K562 (cell line): ENCODE results near the gene OFD1. TPM values are rescaled to one million over a fixed set of nuclear protein-coding genes. Genes with fewer than 3 reads are reported as not detected.

Experiments used
- ATAC-seq: fragments of 200-7000 bp; cut with Tn5 transposase; 3 replicates; pipeline ENCODE4 v1.9.1; 2020; ENCODE audit warnings: moderate library complexity
- BruUV-seq: library from RNA; stranded (reverse); fragments of 400-500 nt; replicated peaks from 2 replicates; lab custom pipeline; 2021; lab: Mats Ljungman, UMichigan
- CTCF ChIA-PET: fragments of 300-600 bp; formaldehyde crosslinking; extraction: SDS; loops from one replicate; lab custom pipeline; 2021; ENCODE audit warnings: low intra/inter-chr PET ratio; lab: Yijun Ruan, JAX
- POLR2A ChIA-PET: fragments of 300-600, 350-650 bp; sonication (Branson Sonifier 250); formaldehyde crosslinking; extraction: SDS; loops from one replicate; lab custom pipeline; 2021; ENCODE audit warnings: antibody characterized with exemption, inconsistent platforms; lab: Yijun Ruan, JAX
- DNase-seq, 4 experiments: peaks; one replicate each; pipeline versions ENCODE4 v3.0.0 to v3.0.0-alpha.2; 2011 to 2018; ENCODE audit warnings: low spot score in 3 of 4, mixed read lengths in 3 of 4; ENCODE audit errors: extremely low read depth in 1 of 4
- FAIRE-seq: peaks from 2 replicates; lab custom pipeline; 2011; peaks lifted over from hg19 to GRCh38; lab: Jason Lieb, UNC
- H2AFZ ChIP-seq: 2 replicates; pipeline ENCODE4 v1.6.0; 2011; ENCODE audit warnings: low read depth, low read length, control low read depth, inconsistent platforms
- H3K27ac ChIP-seq: fragments of 200-600 bp; 3 replicates; pipeline ENCODE4 v1.8.0; 2011; ENCODE audit warnings: low read depth, mild to moderate bottlenecking, control low read depth, inconsistent platforms, low read length, moderate library complexity, mixed read lengths; ENCODE audit errors: extremely low read depth
- H3K27me3 ChIP-seq, 2 experiments: fragments of 300-600 bp in 1 of 2; 2 replicates in 1 of 2; 3 replicates in 1 of 2; pipeline versions ENCODE4 v1.6.0 to v1.8.0; 2011; ENCODE audit warnings: inconsistent platforms in 2 of 2, low read length in 2 of 2, mild to moderate bottlenecking in 1 of 2, mixed read lengths in 1 of 2, moderate library complexity in 1 of 2; ENCODE audit not compliant: control insufficient read depth in 2 of 2, insufficient read depth in 2 of 2
- H3K36me3 ChIP-seq: fragments of 300-600 bp; 3 replicates; pipeline ENCODE4 v1.8.0; 2011; ENCODE audit warnings: mild to moderate bottlenecking, low read length, inconsistent platforms; ENCODE audit not compliant: control insufficient read depth, insufficient read depth
- H3K4me1 ChIP-seq, 2 experiments: fragments of 200-600 bp in 1 of 2; replicated peaks in 1 of 2; 2 replicates in 1 of 2; 3 replicates in 1 of 2; pipeline versions ENCODE4 v1.5.1 to v1.8.0; 2011; ENCODE audit warnings: inconsistent platforms in 2 of 2, low read length in 2 of 2, mild to moderate bottlenecking in 1 of 2, mixed read lengths in 1 of 2, moderate library complexity in 1 of 2; ENCODE audit not compliant: control insufficient read depth in 2 of 2, insufficient read depth in 2 of 2
- H3K4me2 ChIP-seq: 2 replicates; pipeline ENCODE4 v1.6.1; 2011; ENCODE audit warnings: low read length, control low read depth, inconsistent platforms, mixed read lengths; ENCODE audit not compliant: insufficient read depth
- H3K4me3 ChIP-seq: fragments of 200-600 bp; sonication (generic), shearing (Covaris generic); 2 replicates; pipeline ENCODE4 v1.5.1; 2016; ENCODE audit warnings: control low read depth, inconsistent platforms
- H3K79me2 ChIP-seq: fragments of 200-600 bp; 3 replicates; pipeline ENCODE4 v1.8.0; 2011; ENCODE audit warnings: low read length, inconsistent platforms; ENCODE audit not compliant: control insufficient read depth, insufficient read depth
- H3K9ac ChIP-seq, 2 experiments: 2 replicates each; pipeline versions ENCODE4 v1.6.0 to v1.6.1; 2011; ENCODE audit warnings: low read depth in 2 of 2, low read length in 2 of 2, control low read depth in 1 of 2, inconsistent platforms in 1 of 2, mild to moderate bottlenecking in 1 of 2, mixed read lengths in 1 of 2; ENCODE audit not compliant: insufficient read depth in 1 of 2
- H3K9me1 ChIP-seq: one replicate; pipeline ENCODE4 v1.6.0; 2011; ENCODE audit warnings: inconsistent platforms, mild to moderate bottlenecking, low read length, moderate library complexity; ENCODE audit not compliant: control insufficient read depth, insufficient read depth
- H3K9me3 ChIP-seq: replicated peaks from 2 replicates; pipeline ENCODE4 v1.5.1; 2011; ENCODE audit warnings: low read depth, low read length, inconsistent platforms; ENCODE audit not compliant: control insufficient read depth, insufficient read depth
- H4K20me1 ChIP-seq: replicated peaks from 2 replicates; pipeline ENCODE4 v1.6.1; 2011; ENCODE audit warnings: low read length, inconsistent platforms, mixed read lengths; ENCODE audit not compliant: control insufficient read depth, insufficient read depth
- EP400 ChIP-seq: fragments of 450-650 bp; IDR thresholded peaks from 2 replicates; pipeline ENCODE4 v1.6.1; 2017; ENCODE audit warnings: antibody characterized with exemption, mild to moderate bottlenecking, moderate library complexity
- KLF13 ChIP-seq: fragments of 450-650 bp; IDR thresholded peaks from 2 replicates; pipeline ENCODE4 v1.6.1; 2016; ENCODE audit warnings: missing genetic modification characterization, low read depth, mild to moderate bottlenecking, missing compliant biosample characterization, moderate library complexity, borderline replicate concordance
- MED1 ChIP-seq: sonication (generic); formaldehyde crosslinking; IDR thresholded peaks from 2 replicates; pipeline ENCODE4 v1.8.1; 2023; ENCODE audit warnings: missing genetic modification reagents, borderline replicate concordance
- TSHZ1 ChIP-seq: fragments of 250-450 bp; sonication (Bioruptor Pico); IDR thresholded peaks from 2 replicates; pipeline ENCODE4 v1.4.0; 2020; ENCODE audit warnings: mild to moderate bottlenecking, moderate library complexity
- ZBTB40 ChIP-seq, 2 experiments: fragments of 450-650 bp in 1 of 2; sonication (generic) in 1 of 2; formaldehyde crosslinking in 1 of 2; IDR thresholded peaks; 2 replicates each; pipeline versions ENCODE4 v1.7.1 to v1.9.0; 2016 to 2022; ENCODE audit warnings: inconsistent platforms in 1 of 2, mild to moderate bottlenecking in 1 of 2, missing genetic modification reagents in 1 of 2
- ZNF324 ChIP-seq: fragments of 250-450 bp; sonication (Bioruptor Pico); IDR thresholded peaks from 2 replicates; pipeline ENCODE4 v1.4.0; 2020; ENCODE audit warnings: mild to moderate bottlenecking
- WGBS: fragments of 100-300 bp; shearing (Covaris generic); methylation state at CpG from one replicate; pipeline ENCODE4 v1.1.6; 2016; ENCODE audit warnings: low coverage, mixed read lengths; ENCODE audit not compliant: insufficient coverage; ENCODE audit errors: missing lambda C conversion rate; 5-methylcytosine and 5-hydroxymethylcytosine counted together
- in situ Hi-C: fragments of 300-500 bp; cut with MboI; formaldehyde crosslinking; loops from 4 replicates; pipeline ENCODE4 v1.15.0; 2018; ENCODE audit warnings: inconsistent platforms, mixed read lengths
- intact Hi-C: fragments of 100-400 bp; cut with micrococcal nuclease; formaldehyde crosslinking; loops from 2 replicates; pipeline ENCODE4 v1.14.2; 2022
- polyA plus RNA-seq, 8 experiments: library from polyadenylated mRNA; depleted of rRNA in 4 of 8; stranded (reverse) in 5 of 8; unstranded in 3 of 8; fragments of >200 nt; fragmentation: Nextera tagmentation in 2 of 8; fragmentation: Illumina TruSeq in 1 of 8; extraction: Ambion mirVana in 2 of 8; extraction: Trizol in 1 of 8; gene quantifications; 2 replicates each; pipeline versions ENCODE4 v1.2.1 to v1.2.3, GENCODE V29; 2011 to 2014; ENCODE audit warnings: inconsistent platforms in 1 of 8, missing spikeins in 1 of 8
- total RNA-seq, 7 experiments: library from RNA; depleted of rRNA in 6 of 7; stranded (reverse); fragments of >200 nt in 6 of 7; fragmentation: Illumina TruSeq in 2 of 7; extraction: Trizol in 2 of 7; gene quantifications; 2 replicates each; pipeline versions ENCODE4 v1.2.1 to v1.2.3, GENCODE V29; 2011 to 2021; ENCODE audit warnings: low replicate concordance in 1 of 7

Gene OFD1
- total and polyA plus RNA-seq, 9 of the 15 experiments (the other 6 are each of a cell fraction or from before 2014, with no cell fraction given): 22.0 to 49.1 (median 30.2) TPM

GRCh38 chrX:13719192-13719856 is 15.2 kb upstream of the OFD1 start (continued):
- no peak for TF ChIP-seq MED1

GRCh38 chrX:13721371-13721770 is 13.2 kb upstream of the OFD1 start:
- Histone ChIP-seq H2AFZ (no peak overlapping the region), H3K27ac (no peak overlapping the region; the same call in 2 of the 3 replicates), H3K36me3 (peaks cover 60% of the 10 kb centered on the region; the same call in 2 of the 3 replicates), H3K9ac (no peak overlapping the region), H3K9me1 (no peaks in the 10 kb centered on the region), H3K4me2 (no peak overlapping the region), H3K79me2 (peaks cover 32% of the 10 kb centered on the region), H3K4me3 (no peak overlapping the region), H3K4me1 (peaks cover 0 to 8% of the 10 kb centered on the region in 2 experiments; a peak in 2 of 5 replicates), H3K9me3 (no peaks in the 10 kb centered on the region), H4K20me1 (0 out of 2 replicates have a peak, but pooled peaks cover 4% of the 10 kb centered on the region), H3K27me3 (no peaks in the 10 kb centered on the region)
- BruUV-seq: no TSS peak
- WGBS: 100% methylated on average over 3 of the region's 4 CpGs
- POLR2A ChIA-PET: interaction anchor here (0.6 to 1.7 kb wide), 3 partner anchors 9 to 22 kb away, joined by 3 to 6 read pairs (median 3); no protein-coding TSS in a partner anchor
- ATAC-seq (no peak), FAIRE-seq (no peak), DNase-seq (no peak)
- CTCF ChIA-PET: no interaction called here
- in situ Hi-C loops: no loop called here
- intact Hi-C loops: no loop called here
- no peak for TF ChIP-seq TSHZ1 (CRISPR knock-in tag)
- no peak for TF ChIP-seq ZNF324
- no peak for TF ChIP-seq KLF13 (tag)
- TF ChIP-seq EP400: no peak
- TF ChIP-seq ZBTB40 (IDR thresholded peaks at IDR 0.05): no peak
- no peak for TF ChIP-seq ZBTB40 (CRISPR knock-in tag; IDR thresholded peaks at IDR 0.05)
